Head of caudate nucleus (tissue), 42 donors: ENCODE data around the gene CCL13.

Experiments used
- DNase-seq, 42 donors: peaks; one replicate each; pipeline versions ENCODE4 v3.0.0 to v3.0.0-alpha.2; 2020 to 2021; ENCODE audit warnings: mixed read lengths in 7 of 42
- intact Hi-C: fragments of 100-400 bp; cut with DNase I; formaldehyde crosslinking; loops from one replicate; pipeline ENCODE4 v1.15.0; 2022

The CCL13 gene

DNA sequence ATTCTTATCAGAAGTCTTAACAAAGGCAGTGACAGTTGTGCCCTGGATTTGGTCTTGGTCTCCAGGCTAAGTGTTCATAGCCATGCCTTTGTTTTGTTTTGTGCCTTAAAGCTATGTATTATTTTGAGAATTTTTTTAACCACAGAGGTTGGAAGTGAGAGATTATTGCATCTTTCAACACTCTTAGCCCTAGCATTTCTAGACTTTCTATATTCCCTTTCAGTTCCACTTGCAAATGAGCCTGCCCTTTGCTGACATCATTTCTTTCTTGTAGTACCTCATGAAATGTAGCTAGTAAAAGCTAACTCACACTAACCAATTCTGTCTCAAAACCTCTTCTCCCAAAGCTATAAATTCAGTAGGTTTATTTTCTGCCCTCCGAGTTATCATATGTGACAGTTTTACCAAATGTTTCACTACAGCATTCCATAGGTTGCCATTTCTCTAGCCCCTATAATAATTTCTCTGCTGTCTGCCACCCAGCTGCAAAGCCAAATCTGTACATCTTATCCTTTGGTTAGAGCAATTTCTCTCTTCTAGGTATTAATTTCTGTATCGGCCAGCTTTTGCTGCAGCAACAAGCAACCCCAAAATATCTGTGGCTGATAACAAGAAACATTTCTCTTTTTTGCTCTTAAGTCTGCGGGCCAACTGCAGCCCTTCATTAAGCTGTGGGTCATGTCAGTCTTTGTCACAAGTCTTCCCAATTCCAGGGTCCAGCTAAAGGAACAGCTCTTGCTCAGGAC is 21.0 kb downstream of the CCL13 start:
- DNase-seq: no peak

DNA sequence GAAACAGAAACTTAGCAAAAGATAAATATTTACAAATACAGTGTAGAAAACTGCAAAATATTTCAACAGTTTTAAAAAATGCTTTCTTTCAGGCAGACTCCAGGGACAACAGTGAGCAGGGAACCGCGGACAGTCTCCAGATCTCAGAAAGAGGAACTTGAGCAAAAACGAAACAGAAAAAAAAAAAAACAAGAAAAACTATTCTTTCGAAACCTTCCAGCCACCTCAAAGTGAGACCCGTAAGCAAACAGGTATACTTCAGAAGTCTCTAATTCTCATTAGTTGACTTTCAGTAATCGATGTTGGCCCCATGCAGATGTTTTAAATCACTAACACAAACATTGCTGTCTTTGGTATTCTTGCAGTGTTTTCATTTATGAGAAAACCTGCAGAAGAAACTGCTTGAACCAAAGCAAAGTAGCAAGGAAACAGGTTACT is 22.4 kb downstream of the CCL13 start:
- no peak for DNase-seq
- intact Hi-C loops: no loop called here

More for the DNA sequence above, 21.0 kb downstream of the CCL13 start:
- intact Hi-C loops: no loop called here

- intact Hi-C loops: no loop called here
- no peak for DNase-seq
Measured at GRCh38 chr17:34379868-34380267, 23.6 kb downstream of the CCL13 start.

- no peak for DNase-seq
- intact Hi-C loops: no loop called here
Measured at GRCh38 chr17:34382621-34383124, 26.4 kb downstream of the CCL13 start.

- DNase-seq: no peak
- intact Hi-C loops: no loop called here
Measured at GRCh38 chr17:34383216-34383615, 26.9 kb downstream of the CCL13 start.

DNA sequence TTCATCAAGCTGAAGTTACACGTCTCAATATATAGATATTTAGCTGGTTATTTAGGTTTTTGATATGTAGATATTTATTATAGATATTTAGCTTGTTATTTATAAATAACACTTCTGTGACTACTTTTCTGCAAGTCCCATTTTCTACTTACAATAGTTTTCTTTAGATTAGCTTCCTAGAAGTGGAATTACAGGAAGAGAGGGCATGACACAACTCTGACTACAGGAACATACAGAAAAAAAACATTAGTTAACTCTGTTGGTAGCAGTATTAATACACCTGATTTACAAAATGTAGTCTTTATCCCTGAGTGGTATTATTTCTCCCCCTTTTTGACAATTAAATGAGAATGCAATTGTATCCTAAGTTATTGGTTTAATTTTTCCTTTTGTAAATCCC is 28.0 kb downstream of the CCL13 start:
- intact Hi-C loops: no loop called here
- DNase-seq: no peak

DNA sequence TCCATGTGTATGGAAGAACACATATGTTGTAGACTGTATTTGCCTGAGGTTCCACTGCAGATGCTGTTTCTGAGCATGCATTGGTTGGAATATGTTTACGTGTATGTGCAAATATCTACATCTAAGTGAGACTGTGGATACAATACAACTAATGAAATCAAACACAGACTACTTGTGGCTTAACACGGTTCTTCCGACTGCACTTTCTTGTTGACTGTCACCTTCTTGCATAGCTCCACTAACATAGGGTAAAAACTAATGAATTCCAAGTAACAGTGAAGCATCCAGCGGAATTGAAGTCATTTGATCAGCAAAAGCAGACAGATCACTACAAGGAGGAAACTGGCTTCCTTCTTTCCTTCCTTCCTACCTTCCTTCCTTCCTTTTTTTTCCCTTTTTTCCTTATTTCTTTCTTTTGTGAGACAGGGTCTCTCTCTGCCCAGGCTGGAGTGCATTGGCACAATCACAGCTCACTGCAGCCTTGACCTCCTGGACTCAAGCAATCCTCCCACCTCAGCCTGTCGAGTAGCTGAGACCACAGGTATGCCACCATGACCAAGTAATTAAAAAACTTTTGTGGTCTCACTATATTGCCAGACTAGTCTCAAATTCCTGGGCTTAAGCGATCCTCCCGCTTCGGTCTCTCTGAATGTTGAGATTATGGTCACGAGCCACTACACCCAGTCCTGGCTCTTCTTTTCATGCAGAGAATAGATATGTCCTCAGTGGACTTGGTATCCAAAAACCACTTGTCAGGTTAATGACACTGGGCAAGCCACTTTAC is 28.7 kb downstream of the CCL13 start:
- intact Hi-C loops: no loop called here
- no peak for DNase-seq

DNA sequence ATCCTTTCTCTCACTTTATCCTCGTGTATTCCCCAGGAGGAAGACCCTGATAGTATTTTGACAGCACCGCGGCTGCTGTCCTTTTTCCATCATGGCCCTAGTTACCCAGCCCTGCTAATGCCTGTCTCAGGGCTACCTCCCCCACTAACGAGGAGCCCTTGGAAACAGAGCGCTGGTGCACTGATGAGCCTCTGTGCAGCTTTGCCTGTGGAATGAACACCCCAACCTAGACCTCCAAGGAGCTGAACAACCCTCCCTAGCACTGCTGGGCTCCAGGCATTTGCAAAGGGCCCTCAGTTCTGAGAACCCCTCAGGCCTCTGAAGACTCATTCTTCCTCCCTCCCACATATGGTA is 30.0 kb downstream of the CCL13 start:
- intact Hi-C loops: no loop called here
- no peak for DNase-seq

DNA sequence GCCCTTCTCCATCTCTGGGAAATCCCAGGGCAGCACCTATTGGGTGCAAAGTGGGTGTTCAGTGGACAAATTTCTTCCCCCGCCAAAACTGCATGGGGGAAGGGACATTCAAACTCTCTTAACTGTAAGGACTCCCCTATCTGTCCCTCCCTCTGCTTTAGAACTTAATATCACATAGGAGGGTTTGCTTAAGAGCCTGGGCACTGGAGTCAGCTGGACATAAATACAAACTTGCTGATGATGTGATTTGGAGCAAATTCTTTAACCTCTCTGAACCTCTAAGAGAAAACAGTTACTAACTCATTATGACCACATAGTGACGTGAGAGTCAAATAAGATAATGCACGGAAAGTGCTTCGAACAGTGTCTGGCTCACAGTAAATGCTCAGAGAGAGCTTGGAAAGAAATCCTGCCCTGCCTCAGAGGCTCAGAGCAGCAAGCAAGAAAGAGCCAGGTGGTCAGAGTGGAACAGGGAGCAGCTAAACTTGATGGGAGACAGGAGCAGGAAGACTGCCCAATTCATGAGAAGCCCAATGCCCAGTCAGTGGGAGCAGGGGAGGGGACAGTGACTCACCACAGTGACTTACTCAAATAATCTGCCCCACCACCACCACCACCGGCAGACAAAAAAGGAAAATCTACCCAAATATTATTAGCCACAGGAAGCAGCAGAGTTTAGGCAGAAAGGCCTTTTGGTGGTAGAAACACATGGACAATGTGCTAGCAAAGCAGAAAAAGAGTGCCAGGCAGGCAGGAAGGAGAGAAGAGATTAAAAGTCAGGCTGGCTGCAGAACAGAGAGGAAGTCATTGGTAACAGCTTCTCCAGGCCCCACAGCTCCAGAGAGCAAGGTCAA is 30.6 kb downstream of the CCL13 start:
- intact Hi-C loops: no loop called here
- peak in 11 of 42 donors; percentile 13 to 51 (median 28) for DNase-seq

- DNase-seq: no peak
- intact Hi-C loops: no loop called here
Measured at GRCh38 chr17:34387566-34387965, 31.3 kb downstream of the CCL13 start.

- no peak for DNase-seq
- intact Hi-C loops: no loop called here
Measured at GRCh38 chr17:34389126-34389750, 33.0 kb downstream of the CCL13 start.

DNA sequence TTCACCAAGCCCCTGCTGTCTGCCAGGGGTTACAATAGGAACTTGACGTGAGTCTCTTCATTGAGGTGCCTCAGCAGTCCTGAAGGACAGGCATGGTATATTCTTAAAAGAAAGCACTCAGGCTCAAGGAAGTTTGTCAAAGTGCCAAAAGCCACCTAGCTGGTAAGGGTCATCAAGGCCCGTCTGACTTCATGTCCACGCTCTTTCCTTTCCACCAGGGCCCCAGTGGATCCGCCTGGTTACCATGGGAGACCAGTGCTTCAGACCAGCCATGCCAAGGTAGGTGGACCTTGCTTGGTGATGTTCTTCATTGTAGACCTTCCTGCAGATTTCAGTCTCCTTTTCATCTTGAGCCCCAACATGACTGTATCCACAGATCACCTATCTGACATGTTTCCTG is 34.4 kb downstream of the CCL13 start:
- DNase-seq: no peak
- intact Hi-C loops: no loop called here

- DNase-seq: no peak
- intact Hi-C loops: no loop called here
Measured at GRCh38 chr17:34391241-34391640, 35.0 kb downstream of the CCL13 start.

GRCh38 chr17:34393401-34393800 is 37.1 kb downstream of the CCL13 start:
- intact Hi-C loops: no loop called here
- DNase-seq: peak in 1 of 42 donors; percentile 11

DNA sequence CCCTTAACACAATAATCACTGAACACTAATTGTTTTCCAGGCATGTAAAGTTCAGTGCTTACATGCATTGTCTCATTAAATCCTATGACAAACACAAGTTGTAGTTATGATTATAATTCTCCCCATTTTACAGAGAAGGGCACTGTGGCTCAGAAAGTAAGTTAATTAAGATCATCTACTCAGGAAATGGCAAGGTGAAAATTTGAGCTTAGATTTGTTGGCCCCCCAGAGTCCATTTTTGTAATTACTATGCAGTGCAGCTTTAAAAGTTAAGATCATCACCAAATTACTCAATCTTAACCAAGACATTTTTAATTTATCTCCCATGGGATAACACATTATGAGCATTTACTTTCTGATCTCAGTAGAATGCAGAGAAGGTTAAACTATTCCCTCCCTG is 41.0 kb downstream of the CCL13 start:
- intact Hi-C loops: no loop called here
- DNase-seq: no peak

DNA sequence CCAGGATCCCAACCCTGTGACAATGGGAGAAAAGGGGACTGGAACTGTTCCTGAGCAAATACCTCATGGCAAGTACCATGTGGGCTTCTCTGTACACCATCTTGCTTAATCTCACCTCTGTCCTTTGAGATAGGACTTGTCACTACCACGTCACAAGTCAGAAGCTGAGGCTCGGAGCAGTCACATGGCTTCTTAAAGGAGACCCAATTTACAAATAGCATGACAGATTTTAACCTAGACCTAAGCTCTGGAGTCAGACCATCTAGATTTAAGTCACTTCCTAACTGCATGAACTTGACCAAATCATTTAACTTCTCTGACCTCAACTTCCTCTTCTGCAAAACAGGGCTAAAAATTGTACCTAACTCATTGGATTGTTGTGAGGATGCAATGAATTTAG is 42.7 kb downstream of the CCL13 start:
- intact Hi-C loops: no loop called here
- DNase-seq: peak in 1 of 42 donors; percentile 17

GRCh38 chr17:34399725-34400124 is 43.4 kb downstream of the CCL13 start:
- DNase-seq: no peak
- intact Hi-C loops: no loop called here

GRCh38 chr17:34400301-34400931 is 44.1 kb downstream of the CCL13 start:
- no peak for DNase-seq

GRCh38 chr17:34401165-34401564 is 44.9 kb downstream of the CCL13 start:
- DNase-seq: no peak
- intact Hi-C loops: no loop called here

More at GRCh38 chr17:34400301-34400931, 44.1 kb downstream of the CCL13 start:
- intact Hi-C loops: no loop called here
